ENCODE data around the gene C10orf71.

The C10orf71 gene

DNA sequence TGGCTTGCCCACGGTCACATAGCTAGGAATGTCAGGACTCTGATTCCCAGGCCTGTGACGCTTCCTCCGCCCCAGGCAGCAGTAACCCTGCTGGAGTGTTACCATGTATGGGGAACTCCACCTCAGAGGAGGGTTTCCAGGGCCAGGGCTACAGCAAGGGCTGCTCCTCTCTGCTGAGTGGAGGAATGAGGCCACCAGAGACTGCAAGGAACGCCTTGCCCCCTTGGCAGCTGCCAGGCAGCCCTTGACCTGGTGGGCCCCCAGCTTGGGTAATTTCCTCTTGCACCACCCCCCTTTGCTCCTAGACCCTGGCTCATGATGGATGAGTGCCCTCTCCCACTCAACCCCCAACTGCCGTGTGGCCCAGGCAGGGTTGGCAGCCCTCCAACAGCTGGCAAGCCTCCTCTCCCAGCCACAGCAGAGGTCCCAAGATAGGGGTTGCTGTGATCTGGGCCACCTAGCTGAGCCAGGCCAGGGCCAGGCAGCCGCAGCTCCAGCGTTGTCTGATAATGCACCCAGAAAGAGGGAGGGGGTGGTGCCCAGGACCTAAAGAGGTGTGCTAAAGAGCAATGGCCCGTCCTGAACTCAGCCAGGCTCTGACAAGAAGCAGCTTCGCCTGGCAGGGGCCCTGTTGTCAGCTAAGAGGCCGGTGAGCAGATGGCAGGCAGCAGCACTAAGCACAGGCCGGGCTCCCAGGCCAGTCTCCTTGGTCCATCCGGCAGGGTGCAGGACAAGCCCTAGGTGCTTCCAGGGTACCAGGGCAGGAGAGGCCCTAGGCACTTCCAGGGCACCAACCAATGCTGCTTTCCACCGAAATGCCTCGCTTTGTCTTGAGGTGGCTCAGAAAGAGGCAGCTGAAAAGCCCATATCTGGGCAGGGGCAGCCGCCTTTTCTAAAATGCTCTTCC, 61.6 kb downstream of the C10orf71 start:
- no peak for DNase-seq (ENCODE audit: low read depth in 2 of 2)

- DNase-seq (ENCODE audit: low read depth in 2 of 2) = no peak
These were observed 62.2 kb downstream of the C10orf71 start for GRCh38 chr10:49361178-49361554.

- DNase-seq (ENCODE audit: low read depth in 2 of 2) = no peak
These were observed 63.0 kb downstream of the C10orf71 start for GRCh38 chr10:49361735-49362568.

GRCh38 chr10:49362596-49363260, 63.8 kb downstream of the C10orf71 start:
- no peak for DNase-seq (ENCODE audit: low read depth in 2 of 2)

- DNase-seq (ENCODE audit: low read depth in 2 of 2) = no peak
These were observed 64.5 kb downstream of the C10orf71 start for GRCh38 chr10:49363309-49364031.

DNA sequence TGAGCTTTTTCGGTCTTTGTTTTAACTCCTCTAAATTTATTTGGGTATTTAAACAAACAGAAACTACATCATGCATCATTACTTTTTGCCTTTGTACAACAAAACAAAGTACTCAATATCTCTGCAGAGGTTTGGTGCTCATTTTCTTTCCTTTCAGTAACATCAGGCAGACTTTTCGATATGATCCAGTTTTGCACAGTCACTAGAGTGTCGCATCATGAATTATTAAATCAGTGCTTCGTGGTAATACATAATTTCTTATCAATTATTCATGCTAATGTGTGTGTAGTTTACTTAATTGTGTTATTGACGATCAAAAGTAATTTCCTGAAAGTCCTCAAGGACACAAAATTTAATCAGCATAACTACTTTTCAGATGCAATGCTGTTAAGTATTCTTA, 65.1 kb downstream of the C10orf71 start:
- DNase-seq (ENCODE audit: low read depth in 2 of 2) = no peak

DNA sequence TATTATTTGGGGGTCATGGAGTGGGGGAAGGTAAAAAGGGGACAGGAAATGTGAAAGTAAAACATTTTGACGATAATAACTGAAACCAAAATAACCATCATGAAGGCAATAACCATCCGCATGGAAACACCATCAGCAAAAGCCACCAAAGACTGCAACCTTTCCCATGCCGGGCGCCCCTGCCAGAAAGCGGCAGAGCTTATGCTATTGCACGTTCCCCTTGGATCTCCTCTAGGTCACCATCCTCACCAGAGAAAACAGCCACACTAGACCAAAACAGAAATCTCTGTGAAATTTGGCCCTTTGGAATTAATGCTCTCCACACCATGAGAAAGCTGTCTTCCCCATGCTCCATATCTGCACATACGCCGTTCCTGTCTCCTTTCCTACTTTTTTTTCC, 65.8 kb downstream of the C10orf71 start:
- DNase-seq (ENCODE audit: low read depth in 2 of 2) = no peak

DNA sequence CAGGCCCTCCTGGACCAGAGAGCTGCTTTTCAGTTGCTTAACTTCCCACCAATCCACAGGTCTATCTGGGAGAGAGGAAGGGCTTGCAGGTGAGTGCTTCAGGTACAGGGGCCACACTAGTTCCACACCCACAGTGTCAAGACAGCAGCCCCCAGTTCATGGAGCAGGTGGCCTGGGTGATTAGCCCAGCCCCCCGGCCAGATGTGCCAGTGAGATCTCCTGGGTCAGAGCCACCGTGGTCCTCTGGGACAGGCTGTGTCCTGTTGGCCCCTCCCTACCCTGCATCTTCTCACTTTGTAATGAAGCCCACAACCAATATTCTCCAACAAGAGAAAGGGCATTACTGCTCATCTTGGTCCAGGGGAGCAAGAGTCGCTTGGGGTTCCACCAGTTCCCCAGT, 66.3 kb downstream of the C10orf71 start:
- DNase-seq (ENCODE audit: low read depth in 2 of 2) = no peak

DNA sequence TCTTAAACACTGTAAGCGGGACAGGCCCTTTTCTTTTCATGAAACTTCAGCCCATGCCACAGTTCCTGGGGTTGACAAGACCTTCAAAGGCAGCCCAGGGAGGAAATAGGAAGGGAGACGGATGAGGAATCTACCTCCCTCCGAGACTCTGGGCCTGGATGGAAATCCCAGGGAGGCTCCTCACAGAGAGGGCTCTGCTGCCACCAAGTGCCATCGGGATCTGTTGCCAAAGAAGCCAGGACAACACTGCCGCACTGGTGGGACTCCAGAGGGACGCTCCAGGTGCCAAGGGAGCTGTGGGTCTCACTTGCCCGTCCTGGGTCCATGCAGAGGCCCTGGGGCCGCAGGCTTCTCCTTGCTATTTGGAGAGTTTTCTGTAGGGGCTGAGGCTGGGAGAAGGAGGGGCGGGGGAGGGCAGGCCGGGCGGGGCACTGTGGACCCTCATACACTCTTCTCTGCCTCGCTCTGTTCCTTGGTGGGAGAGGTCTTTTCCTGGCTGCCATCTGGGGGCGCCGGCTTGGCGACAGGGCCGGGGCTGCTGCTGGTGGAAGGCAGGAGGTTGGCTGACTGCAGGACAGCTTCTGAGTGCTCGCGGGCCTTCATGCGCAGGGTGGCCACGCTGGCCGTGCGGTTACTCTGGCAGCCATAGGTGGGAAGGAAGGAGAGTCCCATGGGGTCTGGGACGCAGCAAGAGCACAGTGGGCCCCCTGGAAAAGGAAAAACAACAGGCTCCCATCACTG, 66.9 kb downstream of the C10orf71 start:
- DNase-seq (ENCODE audit: low read depth in 2 of 2) = no peak

DNA sequence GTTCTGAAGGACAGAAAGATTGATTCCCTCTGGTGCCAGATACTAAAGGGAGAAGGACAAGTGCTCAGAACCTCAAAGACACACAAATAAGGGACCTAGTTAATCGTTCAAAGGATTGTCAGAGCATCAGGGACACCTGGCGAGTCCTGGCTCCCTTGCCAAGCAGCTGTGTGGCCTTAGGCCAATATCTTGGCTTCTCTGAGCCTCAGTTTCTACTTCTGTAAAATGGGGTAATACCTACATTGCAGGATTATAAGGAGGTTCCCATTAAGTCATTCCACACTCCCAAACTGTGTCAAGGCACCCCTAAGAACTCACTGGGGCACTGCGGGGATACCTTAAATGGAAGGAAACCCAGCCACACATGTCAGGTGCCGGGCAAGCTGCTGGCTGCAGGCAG, 67.5 kb downstream of the C10orf71 start:
- DNase-seq (ENCODE audit: low read depth in 2 of 2) = no peak

GRCh38 chr10:49367600-49367999, 68.6 kb downstream of the C10orf71 start:
- no peak for DNase-seq (ENCODE audit: low read depth in 2 of 2)

DNA sequence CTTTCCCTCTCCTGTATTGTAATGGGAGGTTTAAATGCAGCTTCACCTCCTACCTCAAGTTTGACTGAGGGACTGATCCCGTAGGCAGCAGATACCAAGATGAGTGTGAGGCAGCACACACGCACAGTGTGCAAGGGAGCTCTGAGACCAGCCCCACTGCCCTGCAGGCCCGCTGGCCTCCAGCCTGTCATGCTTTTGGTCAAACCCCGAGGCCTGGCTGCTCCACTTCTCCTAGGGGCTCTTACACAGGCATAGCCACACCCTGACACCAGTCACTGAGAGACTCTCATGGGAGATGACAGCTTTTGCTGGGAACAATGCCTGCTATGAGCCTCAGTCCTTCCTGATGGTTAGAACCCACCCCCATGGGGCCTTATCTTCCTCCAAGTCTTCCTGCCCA, 69.3 kb downstream of the C10orf71 start:
- no peak for DNase-seq (ENCODE audit: low read depth in 2 of 2)

- DNase-seq (ENCODE audit: low read depth in 2 of 2) = no peak
These were observed 70.5 kb downstream of the C10orf71 start for GRCh38 chr10:49369216-49370162.

- DNase-seq (ENCODE audit: low read depth in 2 of 2) = no peak
These were observed 71.5 kb downstream of the C10orf71 start for GRCh38 chr10:49370326-49371100.

DNA sequence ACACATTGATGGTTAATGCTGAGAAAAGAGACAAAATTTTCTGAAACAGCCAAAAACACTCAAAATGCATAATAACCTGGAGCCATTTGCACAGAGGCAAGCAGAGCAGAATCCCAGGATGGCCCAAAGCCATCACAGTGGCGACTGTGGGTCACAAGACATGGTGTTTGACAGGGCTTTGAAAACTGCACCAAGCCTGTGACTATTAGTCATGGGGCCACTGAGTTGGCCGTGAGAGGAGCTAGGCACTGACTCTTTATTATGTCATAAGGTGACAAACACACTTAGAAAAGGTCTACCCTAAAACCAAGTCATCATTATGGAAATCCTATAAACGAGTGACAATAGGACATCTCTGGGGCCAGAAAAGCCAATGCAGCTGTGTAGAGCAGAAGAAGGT, 73.0 kb downstream of the C10orf71 start:
- no peak for DNase-seq (ENCODE audit: low read depth in 2 of 2)

DNA sequence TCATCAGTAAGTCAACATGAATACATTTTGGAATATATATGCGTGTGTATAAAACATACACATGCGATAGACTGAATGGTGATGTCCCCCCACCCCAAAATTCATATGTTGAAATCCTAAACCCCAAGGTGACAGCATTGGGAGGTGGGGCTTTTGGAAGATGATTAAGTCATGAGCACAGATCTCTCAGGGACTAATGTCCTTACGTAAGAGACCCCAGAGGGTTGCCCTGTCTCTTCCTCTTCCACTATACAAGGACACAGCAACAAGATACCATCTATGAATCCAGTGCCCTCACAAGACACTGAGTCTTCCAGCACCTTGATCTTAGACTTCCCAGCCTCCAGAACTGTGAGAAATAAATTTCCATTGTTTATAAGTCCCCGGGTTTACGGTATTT, 74.4 kb downstream of the C10orf71 start:
- no peak for DNase-seq (ENCODE audit: low read depth in 2 of 2)

DNA sequence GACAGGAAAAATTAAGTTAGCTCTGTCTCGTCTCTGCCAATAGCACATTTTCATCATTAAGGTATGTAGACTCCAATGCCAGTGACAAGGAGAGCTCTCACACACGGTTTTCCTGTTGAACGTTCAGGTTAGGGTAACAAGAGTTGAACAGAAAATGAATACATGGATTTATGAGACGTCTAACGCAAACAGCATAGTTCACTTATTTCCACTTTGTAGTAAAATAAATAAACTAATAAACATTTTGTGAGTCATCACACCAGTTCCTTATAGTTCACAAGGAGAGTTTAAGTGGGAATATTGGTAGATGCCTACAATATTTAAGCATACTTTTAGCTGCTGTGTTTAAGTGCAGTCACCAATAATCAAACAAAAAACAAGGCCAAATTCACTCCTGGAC, 75.8 kb downstream of the C10orf71 start:
- DNase-seq (ENCODE audit: low read depth in 2 of 2) = no peak

DNA sequence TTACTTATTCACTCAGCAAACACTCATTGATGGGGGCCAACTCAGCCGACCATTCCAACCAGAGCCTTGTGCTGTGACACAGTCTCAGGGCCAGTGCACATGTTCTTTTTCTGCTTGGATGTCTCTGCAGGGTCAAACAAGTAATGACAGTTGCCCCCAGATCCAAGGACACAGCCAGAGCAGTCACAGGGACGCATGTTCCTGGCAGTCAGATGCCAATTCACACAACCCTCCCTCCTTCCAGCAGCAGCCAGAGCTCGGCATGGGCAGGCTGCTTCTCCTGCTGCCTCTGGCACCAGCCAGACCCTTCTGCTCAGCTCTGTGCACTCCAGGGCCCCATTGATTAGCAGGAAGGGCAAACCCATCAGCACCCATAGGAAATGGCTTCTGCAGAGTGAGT, 76.6 kb downstream of the C10orf71 start:
- no peak for DNase-seq (ENCODE audit: low read depth in 2 of 2)
